ENCODE data around the gene P4HA2.

DNA sequence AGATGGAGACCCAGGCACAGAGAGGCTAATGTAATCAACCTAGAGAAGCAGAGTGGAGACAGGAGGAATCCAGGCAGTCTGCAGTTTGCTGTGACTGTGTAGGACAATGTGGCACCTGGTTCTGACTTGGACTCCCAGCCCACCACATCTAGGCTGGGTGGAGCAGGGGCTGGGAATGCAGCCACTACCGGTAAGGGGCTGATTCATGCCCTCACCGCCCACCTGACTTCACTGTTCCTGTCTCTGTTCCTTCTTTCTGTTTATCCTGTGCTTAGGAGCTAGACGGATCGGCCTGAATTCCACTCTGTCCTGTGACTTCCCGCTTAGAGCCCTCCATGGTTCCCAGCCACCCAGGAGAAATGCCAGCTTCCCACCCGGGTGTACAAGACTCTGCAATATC lies 32.4 kb upstream of the P4HA2 start:
- TF ChIP-seq EZH2phosphoT487 (IDR thresholded peaks at IDR 0.05; ENCODE audit: low read length) = no peak
- TF ChIP-seq, protein P1, sequence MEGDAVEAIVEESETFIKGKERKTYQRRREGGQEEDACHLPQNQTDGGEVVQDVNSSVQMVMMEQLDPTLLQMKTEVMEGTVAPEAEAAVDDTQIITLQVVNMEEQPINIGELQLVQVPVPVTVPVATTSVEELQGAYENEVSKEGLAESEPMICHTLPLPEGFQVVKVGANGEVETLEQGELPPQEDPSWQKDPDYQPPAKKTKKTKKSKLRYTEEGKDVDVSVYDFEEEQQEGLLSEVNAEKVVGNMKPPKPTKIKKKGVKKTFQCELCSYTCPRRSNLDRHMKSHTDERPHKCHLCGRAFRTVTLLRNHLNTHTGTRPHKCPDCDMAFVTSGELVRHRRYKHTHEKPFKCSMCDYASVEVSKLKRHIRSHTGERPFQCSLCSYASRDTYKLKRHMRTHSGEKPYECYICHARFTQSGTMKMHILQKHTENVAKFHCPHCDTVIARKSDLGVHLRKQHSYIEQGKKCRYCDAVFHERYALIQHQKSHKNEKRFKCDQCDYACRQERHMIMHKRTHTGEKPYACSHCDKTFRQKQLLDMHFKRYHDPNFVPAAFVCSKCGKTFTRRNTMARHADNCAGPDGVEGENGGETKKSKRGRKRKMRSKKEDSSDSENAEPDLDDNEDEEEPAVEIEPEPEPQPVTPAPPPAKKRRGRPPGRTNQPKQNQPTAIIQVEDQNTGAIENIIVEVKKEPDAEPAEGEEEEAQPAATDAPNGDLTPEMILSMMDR (IDR thresholded peaks at IDR 0.05; ENCODE audit: low read length) = no peak

All from MM.1S (cell line).